Activated naive CD4-positive, alpha-beta T cell treated with anti-CD3 and anti-CD28 coated beads, Interleukin-2, amount 50 U/mL, for 72 hours (primary cell): ENCODE measurements around the gene AFF4. TPM values are rescaled to one million over a fixed set of nuclear protein-coding genes. Genes with fewer than 3 reads are reported as not detected.
"Not testable (repeated sequence)": the region's sequence is repeated elsewhere in the genome, so short reads cannot be mapped to it uniquely, and the experiment has no call there.

ENCODE experiments used
- ATAC-seq, 2 donors: fragments of 150-1000 bp; cut with Tn5 transposase; 2 replicates each; pipeline ENCODE4 v1.10.0; 2021; ENCODE audit warnings: mild to moderate bottlenecking in 2 of 2, moderate library complexity in 2 of 2
- DNase-seq, 2 donors: peaks; one replicate each; pipeline ENCODE4 v3.0.0; 2021 to 2022; ENCODE audit warnings: low spot score in 2 of 2
- H3K27ac Mint-ChIP-seq, 2 donors: one replicate each; pipeline ENCODE4 v1.8.0; 2022; ENCODE audit warnings: mild to moderate bottlenecking in 2 of 2, mixed read lengths in 2 of 2
- H3K36me3 Mint-ChIP-seq, 2 donors: one replicate each; pipeline ENCODE4 v1.8.0; 2022; ENCODE audit warnings: mixed read lengths in 2 of 2
- H3K9me3 Mint-ChIP-seq, 2 donors: one replicate each; pipeline ENCODE4 v1.8.0; 2022; ENCODE audit warnings: mixed read lengths in 2 of 2
- total RNA-seq, 2 donors: library from RNA; stranded (reverse); gene quantifications; one replicate each; pipeline ENCODE4 v1.2.3, GENCODE V29; 2022

AFF4 gene
- 10 to 100 TPM; 31.6 to 52.8 TPM for total RNA-seq

GRCh38 chr5:132963171-132964104 lies at the start of gene AFF4:
TSS of gene AFF4 (minus strand) at chr5:132963634. CDS start at chr5:132937189, 26,445 bp downstream.
- ATAC-seq = peak; percentile 92 to 94
- peak within 1 kb of the TSS; percentile 98 to 100 for H3K27ac Mint-ChIP-seq
- H3K9me3 Mint-ChIP-seq = no peaks in the 10 kb centered on the region
- peak; percentile 87 to 96 for DNase-seq
- H3K36me3 Mint-ChIP-seq = peaks cover 10 to 12% of the 10 kb centered on the region in 2 donors

DNA sequence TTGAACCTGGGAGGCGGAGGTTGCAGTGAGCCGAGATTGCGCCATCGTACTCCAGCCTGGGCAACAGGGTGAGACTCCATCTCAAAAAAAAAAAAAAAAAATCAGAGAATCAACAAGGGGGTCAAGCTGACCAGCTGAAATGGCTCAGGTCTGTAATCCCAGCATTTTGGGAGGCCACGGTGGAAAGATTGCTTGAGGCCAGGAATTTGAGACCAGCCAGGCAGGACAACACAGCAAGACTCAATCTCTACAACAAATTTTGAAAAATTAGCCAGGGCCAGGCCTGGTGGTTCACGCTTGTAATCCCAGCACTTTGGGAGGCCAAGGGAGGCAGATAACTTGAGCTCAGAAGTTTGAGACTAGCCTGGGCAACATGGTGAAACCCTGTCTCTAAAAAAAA lies 45.0 kb upstream of the AFF4 start:
- H3K27ac Mint-ChIP-seq = peak overlapping the region in 1 of 2 donors; percentile 50
- not testable (repeated sequence) for H3K36me3 Mint-ChIP-seq, H3K9me3 Mint-ChIP-seq, ATAC-seq, DNase-seq

DNA sequence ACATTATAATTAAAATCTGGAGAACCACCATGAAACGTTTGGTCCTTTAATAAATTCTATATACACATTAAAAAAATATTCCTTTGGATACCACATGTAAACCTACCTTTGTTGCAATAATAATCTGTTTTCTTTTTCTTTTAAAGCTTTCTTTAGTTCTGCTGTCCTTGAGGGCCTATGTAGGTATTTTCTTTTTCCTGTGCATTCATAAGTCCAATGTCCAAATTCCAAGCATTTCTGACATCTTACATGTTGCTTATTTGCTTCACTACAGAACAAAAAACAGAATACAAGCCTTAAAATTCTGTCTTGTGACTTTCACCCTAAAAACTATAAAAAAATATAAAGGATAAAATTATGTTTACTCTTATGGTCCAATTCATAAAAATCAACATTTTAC lies 43.2 kb upstream of the AFF4 start:
- peaks cover 0 to 3% of the 10 kb centered on the region in 2 donors for H3K36me3 Mint-ChIP-seq

GRCh38 chr5:132999246-132999645 lies 35.8 kb upstream of the AFF4 start:
- Mint-ChIP-seq H3K27ac (no peak overlapping the region), H3K36me3 (no peaks in the 10 kb centered on the region), H3K9me3 (no peaks in the 10 kb centered on the region)
- no peak for ATAC-seq
- no peak for DNase-seq

More for the DNA sequence above, 43.2 kb upstream of the AFF4 start:
- Mint-ChIP-seq H3K27ac (no peak overlapping the region), H3K9me3 (no peaks in the 10 kb centered on the region)
- ATAC-seq (no peak), DNase-seq (no peak)

DNA sequence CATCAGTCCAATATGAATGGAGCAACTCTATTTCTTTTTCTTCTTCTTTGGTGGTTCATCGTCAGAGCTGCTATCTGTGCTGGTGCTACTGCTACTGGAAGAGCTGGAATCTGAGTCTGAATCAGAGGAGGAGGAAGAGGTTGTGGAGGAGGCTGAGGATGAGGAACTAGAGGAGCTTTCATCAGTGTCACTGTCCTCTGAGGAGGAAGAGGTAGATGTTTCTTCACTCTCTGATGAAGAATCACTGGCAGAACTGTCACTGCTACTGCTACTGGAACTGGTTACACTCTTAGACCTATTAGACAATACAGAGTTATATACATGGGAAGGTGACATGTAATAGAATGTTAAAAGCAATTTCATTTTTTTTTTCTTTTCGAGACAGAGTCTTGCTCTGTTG lies 35.1 kb upstream of the AFF4 start:
- no peak for ATAC-seq
- H3K27ac Mint-ChIP-seq = no peak overlapping the region
- no peaks in the 10 kb centered on the region for H3K36me3 Mint-ChIP-seq
- H3K9me3 Mint-ChIP-seq = no peaks in the 10 kb centered on the region
- no peak for DNase-seq

DNA sequence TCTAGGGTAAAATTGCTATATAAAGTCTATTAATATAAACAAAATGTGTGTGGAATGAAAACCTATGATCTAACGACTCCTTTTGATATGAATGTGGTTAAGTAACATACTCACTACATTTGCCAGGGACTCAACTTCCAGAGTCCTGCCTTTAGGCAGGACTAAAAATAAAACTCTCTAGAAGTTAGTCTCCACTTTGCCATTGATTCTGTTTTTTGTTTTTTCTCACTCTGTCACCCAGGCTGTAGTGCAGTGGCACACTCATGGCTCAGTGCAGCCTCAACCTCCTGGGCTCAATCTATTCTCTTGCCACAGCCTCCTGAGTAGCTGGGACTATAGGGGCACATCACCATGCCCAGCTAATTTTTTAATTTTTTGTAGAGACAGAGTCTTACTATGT lies 32.9 kb upstream of the AFF4 start:
- DNase-seq (no peak), ATAC-seq (no peak)
- no peaks in the 10 kb centered on the region for H3K36me3 Mint-ChIP-seq
- no peaks in the 10 kb centered on the region for H3K9me3 Mint-ChIP-seq
- H3K27ac Mint-ChIP-seq = peak overlapping the region in 1 of 2 donors; percentile 41

GRCh38 chr5:132987531-132988408 lies 24.3 kb upstream of the AFF4 start:
- DNase-seq (no peak), ATAC-seq (no peak)
- Mint-ChIP-seq H3K27ac (no peak overlapping the region), H3K36me3 (no peaks in the 10 kb centered on the region), H3K9me3 (no peaks in the 10 kb centered on the region)

GRCh38 chr5:132982971-132983370 lies 19.5 kb upstream of the AFF4 start:
- not testable (repeated sequence) for DNase-seq, H3K27ac Mint-ChIP-seq, H3K36me3 Mint-ChIP-seq, ATAC-seq, H3K9me3 Mint-ChIP-seq

DNA sequence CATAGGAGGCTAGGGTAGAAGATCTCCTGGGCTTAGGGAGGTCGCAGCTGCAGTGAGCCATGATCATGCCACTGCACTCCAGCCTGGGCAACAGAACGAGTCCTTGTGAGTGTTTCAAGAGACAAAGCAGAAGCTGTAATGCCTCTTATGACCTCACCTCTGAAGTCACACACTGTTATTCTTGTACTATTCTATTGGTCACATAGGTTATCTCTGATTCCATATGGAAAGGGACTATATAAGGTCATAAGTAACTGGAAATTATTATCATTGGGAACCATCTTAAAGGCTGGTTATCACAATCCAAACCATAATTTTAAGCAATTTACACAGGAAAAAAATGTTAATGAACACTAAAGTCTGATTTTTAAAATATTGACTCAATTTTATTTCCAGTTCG lies 17.9 kb upstream of the AFF4 start:
- DNase-seq (no peak), ATAC-seq (no peak)
- H3K36me3 Mint-ChIP-seq = peaks cover 6 to 7% of the 10 kb centered on the region in 2 donors
- H3K27ac Mint-ChIP-seq = no peak overlapping the region
- peaks cover 4% of the 10 kb centered on the region in 2 donors for H3K9me3 Mint-ChIP-seq

DNA sequence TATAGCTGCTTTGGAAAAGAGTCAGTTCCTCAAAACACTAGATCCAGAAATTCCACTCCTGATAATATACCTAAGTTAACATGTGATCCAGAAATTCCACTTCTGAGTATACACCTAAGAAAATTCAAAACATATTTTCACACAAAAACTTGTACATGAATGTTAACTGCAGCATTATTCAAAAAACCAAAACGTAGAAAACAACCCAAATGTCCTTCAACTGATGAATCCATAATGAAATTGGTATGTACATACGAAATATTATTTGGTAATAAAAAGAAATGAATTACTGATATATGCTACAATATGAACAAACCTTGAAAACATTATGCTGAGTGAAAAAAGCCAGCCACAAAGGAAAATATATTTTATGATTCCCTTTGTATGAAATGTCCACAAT lies 16.5 kb upstream of the AFF4 start:
- no peak for DNase-seq
- peaks cover 6 to 7% of the 10 kb centered on the region in 2 donors for H3K36me3 Mint-ChIP-seq
- H3K9me3 Mint-ChIP-seq = peaks cover 4% of the 10 kb centered on the region in 2 donors
- no peak for ATAC-seq
- H3K27ac Mint-ChIP-seq = no peak overlapping the region

DNA sequence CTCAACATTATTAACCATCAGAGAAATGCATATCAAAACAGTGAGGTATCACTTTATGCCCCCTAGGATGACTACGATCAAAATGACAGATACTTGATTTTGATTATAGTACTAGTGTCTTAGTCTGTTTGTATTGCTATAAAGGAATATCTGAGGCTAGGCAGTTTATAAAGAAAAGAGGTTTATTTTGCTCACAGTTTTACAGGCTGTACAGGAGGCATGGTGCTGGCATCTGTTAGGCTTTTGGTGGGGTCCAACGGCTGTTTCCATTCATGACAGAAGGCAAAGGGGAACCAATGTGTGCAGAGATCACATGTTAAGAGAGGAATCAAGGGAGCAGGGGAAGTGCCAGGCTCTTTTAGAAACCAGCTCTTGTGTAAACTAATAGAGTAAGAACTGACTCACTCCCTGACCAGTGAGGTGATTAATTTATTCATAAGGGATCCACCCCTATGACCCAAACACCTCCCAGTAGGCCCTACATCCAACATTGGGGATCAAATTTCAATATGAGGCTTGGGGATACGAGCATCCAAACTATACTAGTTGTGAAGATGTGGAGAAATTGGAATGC lies 16.0 kb upstream of the AFF4 start:
- no peak for ATAC-seq
- Mint-ChIP-seq H3K27ac (no peak overlapping the region), H3K36me3 (peaks cover 6 to 7% of the 10 kb centered on the region in 2 donors), H3K9me3 (peaks cover 4% of the 10 kb centered on the region in 2 donors)
- DNase-seq = no peak

DNA sequence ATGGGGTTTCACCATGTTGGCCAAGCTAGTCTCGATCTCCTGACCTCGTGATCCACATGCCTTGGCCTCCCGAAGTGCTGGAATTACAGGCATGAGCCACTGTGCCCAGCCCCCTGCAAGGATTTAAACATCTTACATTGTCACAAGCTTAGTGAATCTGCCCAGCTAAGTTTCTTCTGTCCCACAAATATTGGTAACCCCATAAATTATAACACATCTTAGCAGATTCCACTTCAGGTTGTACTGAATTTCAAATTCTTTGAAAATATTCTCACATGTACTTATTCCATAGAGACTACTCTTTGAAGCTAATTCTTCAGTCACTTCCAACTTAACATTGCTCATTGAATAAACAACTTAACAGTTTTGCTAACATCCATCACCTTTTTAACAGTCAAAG lies 13.4 kb upstream of the AFF4 start:
- Mint-ChIP-seq H3K9me3 (peaks cover 4% of the 10 kb centered on the region in 2 donors), H3K27ac (no peak overlapping the region), H3K36me3 (peaks cover 6 to 7% of the 10 kb centered on the region in 2 donors)
- ATAC-seq = no peak
- DNase-seq = no peak

GRCh38 chr5:132972436-132972828 lies 9.0 kb upstream of the AFF4 start:
- not testable (repeated sequence) for ATAC-seq, H3K9me3 Mint-ChIP-seq, H3K36me3 Mint-ChIP-seq, DNase-seq, H3K27ac Mint-ChIP-seq

GRCh38 chr5:132971483-132972435 lies 8.3 kb upstream of the AFF4 start:
- ATAC-seq (no peak), DNase-seq (no peak)
- Mint-ChIP-seq H3K27ac (no peak overlapping the region), H3K36me3 (peaks cover 2% of the 10 kb centered on the region in 2 donors), H3K9me3 (peaks cover under 1% of the 10 kb centered on the region in 2 donors)

GRCh38 chr5:132965120-132965519 lies 1.7 kb upstream of the AFF4 start:
- peaks cover 10 to 12% of the 10 kb centered on the region in 2 donors for H3K36me3 Mint-ChIP-seq
- H3K27ac Mint-ChIP-seq = no peak overlapping the region
- no peaks in the 10 kb centered on the region for H3K9me3 Mint-ChIP-seq
- ATAC-seq (no peak), DNase-seq (no peak)
